AG09309 (cell line): ENCODE data around the gene C22orf42.
"Not testable (repeated sequence)": the region's sequence is repeated elsewhere in the genome, so short reads cannot be mapped to it uniquely, and the experiment has no call there.

Experiments
- DNase-seq: peaks from one replicate; pipeline ENCODE4 v3.0.0-alpha.2; 2010; ENCODE audit warnings: low read depth
- H3K4me3 ChIP-seq: 2 replicates; pipeline ENCODE4 v1.5.1; 2011; ENCODE audit warnings: mild to moderate bottlenecking, low read depth, low read length, moderate library complexity; ENCODE audit not compliant: control insufficient read depth
- TF ChIP-seq, protein P1 (sequence below): IDR thresholded peaks from 2 replicates; pipeline ENCODE4 v1.5.1; 2011; ENCODE audit warnings: mild to moderate bottlenecking, low read depth, low read length, inconsistent platforms; ENCODE audit not compliant: insufficient read depth, control insufficient read depth; ENCODE audit errors: missing control alignments

The C22orf42 gene

DNA sequence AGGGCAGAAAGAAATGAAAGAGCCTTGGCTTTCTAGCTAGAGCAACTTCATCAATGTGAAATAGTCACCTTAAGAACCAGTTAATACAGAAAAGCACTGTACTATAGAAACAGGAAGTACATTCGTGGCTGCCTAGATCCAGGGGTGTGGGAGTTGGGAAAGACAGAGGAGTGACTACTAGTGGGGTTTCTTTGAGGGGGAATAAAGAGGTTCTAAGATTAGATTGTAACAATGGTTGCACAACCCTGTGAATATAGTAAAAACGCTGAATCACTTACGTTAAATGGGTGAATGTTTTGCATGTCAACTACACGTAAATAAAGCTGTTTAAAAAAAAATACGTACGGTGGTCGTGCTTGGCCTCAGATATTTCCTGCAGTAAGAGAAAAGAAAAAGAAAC lies 8.5 kb downstream of the C22orf42 start:
- not testable (repeated sequence) for DNase-seq, H3K4me3 ChIP-seq

DNA sequence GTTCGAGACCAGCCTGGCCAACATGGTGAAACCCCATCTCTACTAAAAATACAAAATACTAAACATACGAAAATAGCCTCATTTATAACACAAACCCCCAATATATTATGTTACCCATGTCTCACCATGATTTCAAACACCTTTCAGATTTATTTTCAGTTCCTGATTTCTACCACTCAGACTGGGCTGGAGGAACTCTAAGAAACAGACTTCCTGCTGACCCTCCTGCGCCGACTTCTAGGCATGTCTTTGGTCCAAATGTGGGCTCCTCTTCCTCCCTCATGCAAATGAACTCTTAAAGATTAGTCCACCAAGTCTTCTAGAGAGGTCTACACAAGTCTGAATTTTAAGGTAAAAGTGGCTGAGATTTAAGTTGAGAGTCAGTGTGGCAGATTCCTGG lies 10.7 kb downstream of the C22orf42 start:
- H3K4me3 ChIP-seq, DNase-seq: not testable (repeated sequence)

DNA sequence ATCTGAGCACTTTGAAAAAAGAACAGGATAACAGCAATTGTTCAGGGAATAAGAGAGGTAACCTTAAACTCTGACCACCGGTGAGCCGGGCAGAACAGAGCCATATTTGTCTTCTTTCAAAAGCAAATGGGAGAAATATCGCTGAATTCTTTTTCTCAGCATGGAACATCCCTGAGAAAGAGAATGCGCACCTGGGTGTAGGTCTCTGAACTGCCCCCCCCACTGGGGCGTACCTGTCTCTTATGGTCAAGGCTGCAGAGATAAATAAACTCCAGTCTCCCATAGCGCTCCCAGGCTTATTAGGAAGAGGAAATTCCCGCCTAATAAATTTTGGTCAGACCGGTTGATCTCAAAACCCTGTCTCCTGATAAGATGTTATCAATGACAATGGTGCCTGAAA lies 12.0 kb downstream of the C22orf42 start:
- not testable (repeated sequence) for H3K4me3 ChIP-seq, DNase-seq

DNA sequence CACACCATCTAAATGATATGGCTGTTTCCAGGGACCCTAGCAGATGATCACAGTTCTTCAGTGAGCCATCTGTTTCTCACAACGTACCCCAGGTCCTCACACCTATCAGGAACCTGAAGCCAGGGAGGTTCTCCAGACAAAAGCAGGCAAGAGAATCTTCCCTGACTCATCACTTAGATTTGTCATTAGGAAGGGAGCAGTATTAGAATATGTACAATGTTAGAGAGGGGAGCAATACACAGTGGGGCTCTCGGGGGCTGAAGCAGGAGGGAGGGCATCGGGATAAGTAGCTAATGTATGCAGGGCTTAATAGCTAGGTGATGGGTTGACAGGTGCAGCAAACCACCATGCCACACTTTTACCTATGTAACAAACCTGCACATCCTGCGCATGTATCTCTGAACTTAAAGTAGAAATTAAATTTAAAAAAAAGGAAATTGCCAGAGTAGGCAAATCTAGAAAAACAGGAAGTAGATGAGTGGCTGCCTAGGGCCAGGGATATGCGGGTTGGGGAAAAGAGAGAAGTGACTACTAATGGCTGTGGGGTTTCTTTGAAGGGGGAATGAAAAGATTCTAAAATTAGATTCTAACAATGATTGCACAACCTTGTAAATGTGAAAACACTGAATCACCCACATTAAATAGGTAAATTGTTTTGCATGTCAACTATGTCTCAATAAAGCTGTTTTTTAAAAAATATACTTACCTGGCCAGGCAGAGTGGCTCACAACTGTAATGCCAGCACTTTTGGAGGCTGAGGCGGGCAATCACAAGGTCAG lies 14.4 kb downstream of the C22orf42 start:
- no peak overlapping the region for H3K4me3 ChIP-seq
- TF ChIP-seq, protein P1, sequence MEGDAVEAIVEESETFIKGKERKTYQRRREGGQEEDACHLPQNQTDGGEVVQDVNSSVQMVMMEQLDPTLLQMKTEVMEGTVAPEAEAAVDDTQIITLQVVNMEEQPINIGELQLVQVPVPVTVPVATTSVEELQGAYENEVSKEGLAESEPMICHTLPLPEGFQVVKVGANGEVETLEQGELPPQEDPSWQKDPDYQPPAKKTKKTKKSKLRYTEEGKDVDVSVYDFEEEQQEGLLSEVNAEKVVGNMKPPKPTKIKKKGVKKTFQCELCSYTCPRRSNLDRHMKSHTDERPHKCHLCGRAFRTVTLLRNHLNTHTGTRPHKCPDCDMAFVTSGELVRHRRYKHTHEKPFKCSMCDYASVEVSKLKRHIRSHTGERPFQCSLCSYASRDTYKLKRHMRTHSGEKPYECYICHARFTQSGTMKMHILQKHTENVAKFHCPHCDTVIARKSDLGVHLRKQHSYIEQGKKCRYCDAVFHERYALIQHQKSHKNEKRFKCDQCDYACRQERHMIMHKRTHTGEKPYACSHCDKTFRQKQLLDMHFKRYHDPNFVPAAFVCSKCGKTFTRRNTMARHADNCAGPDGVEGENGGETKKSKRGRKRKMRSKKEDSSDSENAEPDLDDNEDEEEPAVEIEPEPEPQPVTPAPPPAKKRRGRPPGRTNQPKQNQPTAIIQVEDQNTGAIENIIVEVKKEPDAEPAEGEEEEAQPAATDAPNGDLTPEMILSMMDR: no peak
- DNase-seq: no peak

DNA sequence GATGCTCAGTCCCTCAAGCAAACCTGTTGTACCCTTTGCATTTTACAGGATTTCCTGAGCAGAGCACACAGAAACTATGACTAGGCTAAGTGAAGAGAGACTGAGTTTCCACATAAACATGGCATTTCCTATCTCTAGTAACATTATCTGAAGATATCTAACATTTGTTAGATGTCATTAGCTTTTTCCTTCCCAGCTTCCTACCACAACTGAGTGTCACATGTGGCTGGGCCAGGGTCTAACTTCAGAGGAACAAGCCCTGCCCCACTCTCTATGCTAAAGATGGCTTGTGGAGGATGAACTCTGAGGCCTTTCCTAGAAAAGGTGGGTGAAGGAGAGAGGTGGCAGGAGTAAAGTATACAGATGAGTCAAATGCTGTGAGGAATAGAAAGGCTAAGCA lies 16.5 kb downstream of the C22orf42 start:
- no peak overlapping the region for H3K4me3 ChIP-seq
- TF ChIP-seq, protein P1: no peak
- DNase-seq: no peak

DNA sequence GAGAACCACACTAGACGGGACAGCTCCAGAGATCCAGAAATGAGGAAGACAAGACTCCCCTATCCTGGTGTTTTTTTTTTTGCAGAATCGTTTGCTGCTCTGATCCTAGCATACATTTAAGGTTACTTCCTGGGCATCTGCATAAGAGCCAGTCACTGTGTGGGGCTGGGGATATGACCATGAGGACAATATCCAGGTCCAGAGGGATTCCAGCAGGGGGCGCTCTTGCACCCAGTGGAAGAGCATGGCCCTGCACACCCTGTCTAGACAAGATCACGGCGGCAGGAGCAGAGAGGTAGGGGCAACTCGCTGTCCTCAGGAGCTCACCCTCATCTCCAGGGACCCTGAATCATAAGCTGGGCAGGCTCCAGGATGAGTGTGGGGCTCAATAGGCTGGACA lies 18.4 kb downstream of the C22orf42 start:
- not testable (repeated sequence) for H3K4me3 ChIP-seq, DNase-seq
- TF ChIP-seq, protein P1: peak; percentile 12

DNA sequence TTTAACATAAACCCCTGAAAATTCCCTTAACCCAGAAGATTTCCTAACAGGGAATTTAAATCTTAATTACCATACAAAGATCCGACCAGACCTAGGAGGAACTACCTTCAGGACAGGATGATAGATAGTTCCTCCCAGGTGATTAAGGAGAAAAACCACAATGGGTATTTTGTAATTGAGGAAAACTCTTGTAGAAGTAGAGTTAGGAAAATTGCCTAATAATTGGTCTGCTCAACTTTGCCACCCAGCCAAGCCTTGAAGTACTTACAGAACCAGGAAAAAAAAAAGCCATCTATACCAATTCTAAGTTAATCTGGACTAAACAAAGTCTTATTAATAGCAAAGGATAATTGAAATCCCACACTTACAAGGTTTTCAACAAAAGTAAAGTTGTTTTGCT lies 20.5 kb downstream of the C22orf42 start:
- H3K4me3 ChIP-seq, DNase-seq: not testable (repeated sequence)

DNA sequence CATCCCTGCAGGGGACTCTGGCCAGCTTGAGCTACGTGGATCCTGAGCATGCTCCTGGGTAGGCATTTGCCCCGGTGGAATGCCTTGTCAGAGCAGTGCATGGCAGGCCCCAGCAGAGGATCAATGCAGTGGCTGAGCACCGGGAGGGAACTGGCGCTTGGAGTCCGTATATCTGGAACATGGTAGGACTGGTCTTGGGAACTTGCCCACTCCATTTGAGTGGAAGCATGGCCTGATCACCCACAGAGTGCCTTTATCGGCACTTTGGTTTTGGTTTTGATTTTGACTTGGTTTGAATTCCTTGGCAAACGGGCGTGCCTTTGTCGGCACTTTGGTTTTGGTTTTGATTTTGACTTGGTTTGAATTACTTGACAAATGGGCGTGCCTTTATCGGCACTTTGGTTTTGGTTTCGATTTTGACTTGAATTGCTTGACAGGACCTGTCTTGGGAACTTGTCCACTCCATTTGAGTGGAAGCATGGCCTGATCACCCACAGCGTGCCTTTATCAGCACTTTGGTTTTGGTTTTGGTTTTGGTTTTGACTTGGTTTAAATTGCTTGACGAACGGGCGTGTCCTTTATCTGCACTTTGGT lies 21.3 kb downstream of the C22orf42 start:
- peak overlapping the region; percentile 37 for H3K4me3 ChIP-seq
- DNase-seq: not testable (repeated sequence)

DNA sequence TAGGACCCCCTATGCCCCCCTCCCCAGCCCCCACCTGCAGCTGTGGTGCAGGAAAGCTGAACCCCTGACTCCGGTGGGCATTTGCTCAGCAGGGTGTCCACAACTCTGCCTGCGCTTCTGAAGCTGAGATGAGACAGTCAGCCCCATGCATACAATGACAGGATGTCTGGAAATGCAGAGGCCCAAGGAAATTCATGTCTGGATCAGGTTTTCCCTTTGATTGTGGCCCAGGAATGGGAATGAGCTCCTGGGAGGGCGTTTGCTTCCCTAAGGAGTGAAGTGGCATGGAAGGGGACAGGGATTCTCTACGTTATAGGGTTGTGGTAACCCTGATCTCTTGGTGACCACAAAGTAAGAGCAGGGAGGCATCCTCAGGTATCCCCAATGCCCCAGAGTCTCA lies 22.2 kb downstream of the C22orf42 start:
- not testable (repeated sequence) for DNase-seq

DNA sequence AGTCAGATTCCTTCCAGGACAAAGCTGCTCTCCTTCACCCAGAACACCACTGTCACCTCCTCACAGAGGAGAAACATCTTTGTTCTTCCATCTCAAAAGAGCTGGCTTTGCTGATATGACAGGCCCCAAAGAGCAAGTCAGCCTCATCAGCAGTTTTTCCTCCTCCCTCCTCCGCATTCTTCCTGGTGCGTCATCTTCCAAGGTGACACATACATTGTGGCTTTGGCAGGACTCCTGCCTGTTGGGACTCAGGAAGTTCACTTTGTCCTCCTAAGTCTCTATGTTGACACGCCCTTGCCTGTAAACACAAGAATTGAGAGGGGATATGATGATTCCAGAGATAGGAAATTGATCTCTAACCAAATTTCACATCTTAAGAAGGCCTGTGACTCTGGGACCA lies 23.1 kb downstream of the C22orf42 start:
- DNase-seq: not testable (repeated sequence)

More for the DNA sequence above, 22.2 kb downstream of the C22orf42 start:
- H3K4me3 ChIP-seq: not testable (repeated sequence)

DNA sequence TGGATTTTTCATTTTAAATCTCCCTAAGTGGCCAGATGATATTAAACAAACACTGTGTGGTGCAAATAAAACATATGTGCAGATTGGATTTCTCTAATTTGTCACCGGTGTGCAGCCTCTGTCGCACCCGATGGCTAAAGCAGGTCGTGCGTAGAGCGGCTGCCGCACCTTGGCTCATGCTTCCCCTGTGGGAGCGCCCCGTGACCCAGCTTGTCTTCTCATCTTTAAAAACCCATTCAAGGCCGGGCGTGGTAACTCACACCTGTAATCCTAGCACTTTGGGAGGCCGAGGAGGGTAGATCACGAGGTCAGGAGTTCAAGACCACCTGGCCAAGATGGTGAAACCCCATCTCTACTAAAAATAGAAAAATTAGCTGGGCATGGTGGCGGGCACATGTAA lies 24.3 kb downstream of the C22orf42 start:
- H3K4me3 ChIP-seq, DNase-seq: not testable (repeated sequence)

More for the DNA sequence above, 23.1 kb downstream of the C22orf42 start:
- not testable (repeated sequence) for H3K4me3 ChIP-seq
